Gastroesophageal sphincter (tissue), 3 donors: ENCODE data around the gene TAS2R42.

Source experiments
- CTCF ChIP-seq, 4 experiments: fragments of 200-600 bp in 2 of 4; fragments of 450-650 bp in 2 of 4; sonication (generic) in 1 of 4; IDR thresholded peaks; one replicate each; pipeline ENCODE4 v1.5.1; 2017 to 2019; ENCODE audit warnings: antibody characterized with exemption in 4 of 4, mild to moderate bottlenecking in 2 of 4, moderate library complexity in 2 of 4
- EP300 ChIP-seq: sonication (generic); formaldehyde crosslinking; IDR thresholded peaks from one replicate; pipeline ENCODE4 v1.6.1; 2017; ENCODE audit warnings: antibody characterized with exemption, mild to moderate bottlenecking
- POLR2A ChIP-seq, 2 donors: fragments of 450-650 bp; IDR thresholded peaks; one replicate each; pipeline ENCODE4 v1.6.1; 2017; ENCODE audit warnings: antibody characterized with exemption in 2 of 2, mild to moderate bottlenecking in 2 of 2, moderate library complexity in 1 of 2
- POLR2AphosphoS5 ChIP-seq: sonication (generic); formaldehyde crosslinking; IDR thresholded peaks from one replicate; pipeline ENCODE4 v1.6.1; 2017; ENCODE audit warnings: antibody characterized with exemption

DNA sequence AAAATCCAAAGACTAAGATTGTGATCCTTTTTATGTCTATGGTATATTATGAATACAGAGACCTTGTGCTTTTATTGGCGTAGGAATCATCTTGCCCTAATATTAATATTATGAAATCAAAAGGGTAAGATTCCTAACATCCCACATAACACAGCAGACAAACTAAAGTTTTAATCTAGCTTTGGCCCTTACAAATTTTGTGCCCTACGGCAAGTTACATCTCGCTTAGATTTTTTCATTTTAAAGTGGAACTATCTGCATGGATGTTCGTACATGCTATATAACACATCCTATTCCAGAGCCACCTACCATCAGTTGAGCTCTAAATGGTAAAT lies 16.0 kb downstream of the TAS2R42 start:
- no peak for TF ChIP-seq EP300
- TF ChIP-seq CTCF (IDR thresholded peaks at IDR 0.05), result no peak
- no peak for TF ChIP-seq POLR2A (IDR thresholded peaks at IDR 0.05)
- TF ChIP-seq POLR2AphosphoS5, result no peak
